ENCODE results near the gene ZNF668. TPM values are rescaled to one million over a fixed set of nuclear protein-coding genes. Genes with fewer than 3 reads are reported as not detected.
A peak's percentile ranks its signal among the peaks of the same experiment; 100 is the strongest.

The ZNF668 gene
- total and polyA plus RNA-seq, 2 of the 13 experiments (the other 11 are each of a cell fraction or from before 2014, with no cell fraction given), result 3.8 to 9.8 TPM

DNA sequence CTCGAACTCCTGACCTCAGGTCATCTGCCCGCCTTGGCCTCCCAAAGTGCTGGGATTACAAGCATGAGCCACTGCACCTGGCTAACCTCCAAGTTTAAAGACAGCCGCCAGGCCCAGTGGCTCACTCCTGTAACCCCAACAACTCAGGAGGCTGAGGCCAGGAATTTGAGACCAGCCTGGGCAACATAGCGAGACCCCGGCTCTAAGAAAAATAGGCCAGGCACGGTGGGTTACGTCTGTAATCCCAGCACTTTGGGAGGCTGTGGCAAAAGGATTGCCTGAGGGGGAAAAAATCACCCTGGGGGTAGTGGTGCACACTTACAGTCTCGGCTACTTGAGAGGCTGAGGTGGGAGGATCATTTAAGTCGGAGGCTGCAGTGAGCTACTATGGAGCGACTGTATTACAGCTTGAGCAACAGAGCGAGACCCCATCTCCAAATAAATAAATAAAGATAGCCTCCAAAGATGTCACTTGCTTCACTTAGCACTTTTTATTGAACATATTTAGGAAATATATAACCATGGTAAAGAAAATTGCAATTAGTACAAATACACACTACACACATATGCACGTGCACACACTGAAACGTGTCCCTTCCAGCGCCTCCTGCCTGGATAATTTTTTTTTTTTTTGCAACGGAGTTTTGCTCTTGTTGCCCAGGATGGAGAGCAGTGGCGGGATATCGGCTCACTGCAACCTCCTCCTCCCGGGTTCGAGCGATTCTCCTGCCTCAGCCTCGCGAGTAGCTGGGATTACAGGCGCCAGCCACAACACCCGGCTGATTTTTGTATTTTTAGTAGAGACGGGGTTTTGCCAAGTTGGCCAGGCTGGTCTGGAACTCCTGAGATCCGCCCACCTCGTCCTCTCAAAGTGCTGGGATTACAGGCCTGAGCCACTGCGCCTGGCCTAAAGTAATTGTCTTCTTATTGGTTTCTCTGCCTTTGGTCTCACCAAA is 32.7 kb upstream of the ZNF668 start (continued):
- 0 out of 2 replicates have a peak, but pooled peaks have one; percentile 2 for TF ChIP-seq ZNF780A (CRISPR knock-in tag; IDR thresholded peaks at IDR 0.05)
- no peak for TF ChIP-seq MAZ (IDR thresholded peaks at IDR 0.05; ENCODE audit: borderline replicate concordance, low read depth, low read length)
- TF ChIP-seq MAZ (CRISPR knock-in tag; IDR thresholded peaks at IDR 0.05; ENCODE audit: low read depth), result no peak
- 0 out of 2 replicates have a peak, but pooled peaks have one; percentile 39 for TF ChIP-seq ADNP (CRISPR knock-in tag; IDR thresholded peaks at IDR 0.05)
- TF ChIP-seq, protein P1, sequence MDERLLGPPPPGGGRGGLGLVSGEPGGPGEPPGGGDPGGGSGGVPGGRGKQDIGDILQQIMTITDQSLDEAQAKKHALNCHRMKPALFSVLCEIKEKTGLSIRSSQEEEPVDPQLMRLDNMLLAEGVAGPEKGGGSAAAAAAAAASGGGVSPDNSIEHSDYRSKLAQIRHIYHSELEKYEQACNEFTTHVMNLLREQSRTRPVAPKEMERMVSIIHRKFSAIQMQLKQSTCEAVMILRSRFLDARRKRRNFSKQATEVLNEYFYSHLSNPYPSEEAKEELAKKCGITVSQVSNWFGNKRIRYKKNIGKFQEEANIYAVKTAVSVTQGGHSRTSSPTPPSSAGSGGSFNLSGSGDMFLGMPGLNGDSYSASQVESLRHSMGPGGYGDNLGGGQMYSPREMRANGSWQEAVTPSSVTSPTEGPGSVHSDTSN (CRISPR knock-in tag; IDR thresholded peaks at IDR 0.05), result no peak
- TF ChIP-seq, protein P2, sequence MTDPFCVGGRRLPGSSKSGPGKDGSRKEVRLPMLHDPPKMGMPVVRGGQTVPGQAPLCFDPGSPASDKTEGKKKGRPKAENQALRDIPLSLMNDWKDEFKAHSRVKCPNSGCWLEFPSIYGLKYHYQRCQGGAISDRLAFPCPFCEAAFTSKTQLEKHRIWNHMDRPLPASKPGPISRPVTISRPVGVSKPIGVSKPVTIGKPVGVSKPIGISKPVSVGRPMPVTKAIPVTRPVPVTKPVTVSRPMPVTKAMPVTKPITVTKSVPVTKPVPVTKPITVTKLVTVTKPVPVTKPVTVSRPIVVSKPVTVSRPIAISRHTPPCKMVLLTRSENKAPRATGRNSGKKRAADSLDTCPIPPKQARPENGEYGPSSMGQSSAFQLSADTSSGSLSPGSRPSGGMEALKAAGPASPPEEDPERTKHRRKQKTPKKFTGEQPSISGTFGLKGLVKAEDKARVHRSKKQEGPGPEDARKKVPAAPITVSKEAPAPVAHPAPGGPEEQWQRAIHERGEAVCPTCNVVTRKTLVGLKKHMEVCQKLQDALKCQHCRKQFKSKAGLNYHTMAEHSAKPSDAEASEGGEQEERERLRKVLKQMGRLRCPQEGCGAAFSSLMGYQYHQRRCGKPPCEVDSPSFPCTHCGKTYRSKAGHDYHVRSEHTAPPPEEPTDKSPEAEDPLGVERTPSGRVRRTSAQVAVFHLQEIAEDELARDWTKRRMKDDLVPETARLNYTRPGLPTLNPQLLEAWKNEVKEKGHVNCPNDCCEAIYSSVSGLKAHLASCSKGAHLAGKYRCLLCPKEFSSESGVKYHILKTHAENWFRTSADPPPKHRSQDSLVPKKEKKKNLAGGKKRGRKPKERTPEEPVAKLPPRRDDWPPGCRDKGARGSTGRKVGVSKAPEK (CRISPR knock-in tag; IDR thresholded peaks at IDR 0.05; ENCODE audit: borderline replicate concordance), result no peak
- peak; percentile 62; the same call in 1 of the 2 replicates for TF ChIP-seq ZMYM3 (CRISPR knock-in tag; IDR thresholded peaks at IDR 0.05)
- TF ChIP-seq, protein P3, sequence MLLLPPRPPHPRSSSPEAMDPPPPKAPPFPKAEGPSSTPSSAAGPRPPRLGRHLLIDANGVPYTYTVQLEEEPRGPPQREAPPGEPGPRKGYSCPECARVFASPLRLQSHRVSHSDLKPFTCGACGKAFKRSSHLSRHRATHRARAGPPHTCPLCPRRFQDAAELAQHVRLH (CRISPR knock-in tag; IDR thresholded peaks at IDR 0.05; ENCODE audit: borderline replicate concordance, low read depth), result no peak
- TF ChIP-seq SOX6 (IDR thresholded peaks at IDR 0.05), result no peak
- TF ChIP-seq SOX6 (CRISPR knock-in tag; IDR thresholded peaks at IDR 0.05), result 0 out of 2 replicates have a peak, but pooled peaks have one; percentile 21
- TF ChIP-seq, protein P4, sequence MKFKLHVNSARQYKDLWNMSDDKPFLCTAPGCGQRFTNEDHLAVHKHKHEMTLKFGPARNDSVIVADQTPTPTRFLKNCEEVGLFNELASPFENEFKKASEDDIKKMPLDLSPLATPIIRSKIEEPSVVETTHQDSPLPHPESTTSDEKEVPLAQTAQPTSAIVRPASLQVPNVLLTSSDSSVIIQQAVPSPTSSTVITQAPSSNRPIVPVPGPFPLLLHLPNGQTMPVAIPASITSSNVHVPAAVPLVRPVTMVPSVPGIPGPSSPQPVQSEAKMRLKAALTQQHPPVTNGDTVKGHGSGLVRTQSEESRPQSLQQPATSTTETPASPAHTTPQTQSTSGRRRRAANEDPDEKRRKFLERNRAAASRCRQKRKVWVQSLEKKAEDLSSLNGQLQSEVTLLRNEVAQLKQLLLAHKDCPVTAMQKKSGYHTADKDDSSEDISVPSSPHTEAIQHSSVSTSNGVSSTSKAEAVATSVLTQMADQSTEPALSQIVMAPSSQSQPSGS (CRISPR knock-in tag; IDR thresholded peaks at IDR 0.05), result no peak
- TF ChIP-seq, protein P5, sequence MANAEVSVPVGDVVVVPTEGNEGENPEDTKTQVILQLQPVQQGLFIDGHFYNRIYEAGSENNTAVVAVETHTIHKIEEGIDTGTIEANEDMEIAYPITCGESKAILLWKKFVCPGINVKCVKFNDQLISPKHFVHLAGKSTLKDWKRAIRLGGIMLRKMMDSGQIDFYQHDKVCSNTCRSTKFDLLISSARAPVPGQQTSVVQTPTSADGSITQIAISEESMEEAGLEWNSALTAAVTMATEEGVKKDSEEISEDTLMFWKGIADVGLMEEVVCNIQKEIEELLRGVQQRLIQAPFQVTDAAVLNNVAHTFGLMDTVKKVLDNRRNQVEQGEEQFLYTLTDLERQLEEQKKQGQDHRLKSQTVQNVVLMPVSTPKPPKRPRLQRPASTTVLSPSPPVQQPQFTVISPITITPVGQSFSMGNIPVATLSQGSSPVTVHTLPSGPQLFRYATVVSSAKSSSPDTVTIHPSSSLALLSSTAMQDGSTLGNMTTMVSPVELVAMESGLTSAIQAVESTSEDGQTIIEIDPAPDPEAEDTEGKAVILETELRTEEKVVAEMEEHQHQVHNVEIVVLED (CRISPR knock-in tag; IDR thresholded peaks at IDR 0.05; ENCODE audit: borderline replicate concordance), result 0 out of 2 replicates have a peak, but pooled peaks have one; percentile 27

Data from HepG2 (cell line).